Gastroesophageal sphincter (tissue), 4 donors: ENCODE data around the gene VSIG8. TPM values are rescaled to one million over a fixed set of nuclear protein-coding genes. Genes with fewer than 3 reads are reported as not detected.

Source experiments
- ATAC-seq: fragments of 150-250 bp; one replicate; pipeline ENCODE4 v1.9.1; 2016; ENCODE audit warnings: mild to moderate bottlenecking, moderate library complexity
- H3K27ac ChIP-seq, 4 donors: fragments of 200-600 bp; sonication (generic) in 3 of 4; 1 replicate in 3 of 4; 2 replicates in 1 of 4; pipeline ENCODE4 v1.5.1; 2016 to 2019
- H3K27me3 ChIP-seq: fragments of 200-600 bp; sonication (generic); one replicate; pipeline ENCODE4 v1.5.1; 2019
- H3K36me3 ChIP-seq, 2 donors: fragments of 200-600 bp; sonication (generic); one replicate each; pipeline ENCODE4 v1.5.1; 2019; ENCODE audit warnings: control low read depth in 1 of 2
- H3K4me1 ChIP-seq, 3 donors: fragments of 200-600 bp; sonication (generic); 1 replicate in 2 of 3; 2 replicates in 1 of 3; pipeline ENCODE4 v1.5.1; 2016 to 2019; ENCODE audit warnings: control low read depth in 2 of 3
- H3K4me3 ChIP-seq, 2 donors: fragments of 200-600 bp; sonication (generic); one replicate each; pipeline ENCODE4 v1.5.1; 2019; ENCODE audit warnings: mild to moderate bottlenecking in 1 of 2, moderate library complexity in 1 of 2
- H3K9me3 ChIP-seq, 3 donors: fragments of 200-600 bp; sonication (generic); one replicate each; pipeline ENCODE4 v1.5.1; 2017 to 2019; ENCODE audit warnings: control low read depth in 2 of 3
- EP300 ChIP-seq: sonication (generic); formaldehyde crosslinking; IDR thresholded peaks from one replicate; pipeline ENCODE4 v1.6.1; 2017; ENCODE audit warnings: antibody characterized with exemption, mild to moderate bottlenecking
- POLR2A ChIP-seq, 2 donors: fragments of 450-650 bp; IDR thresholded peaks; one replicate each; pipeline ENCODE4 v1.6.1; 2017; ENCODE audit warnings: antibody characterized with exemption in 2 of 2, mild to moderate bottlenecking in 2 of 2, moderate library complexity in 1 of 2
- POLR2AphosphoS5 ChIP-seq: sonication (generic); formaldehyde crosslinking; IDR thresholded peaks from one replicate; pipeline ENCODE4 v1.6.1; 2017; ENCODE audit warnings: antibody characterized with exemption
- WGBS, 2 donors: methylation state at CpG; one replicate each; pipeline ENCODE4 v1.1.5; 2018; ENCODE audit warnings: low coverage in 1 of 2; 5-methylcytosine and 5-hydroxymethylcytosine counted together
- total RNA-seq, 4 donors: library from RNA; depleted of rRNA; stranded (reverse); fragments of >200 nt; gene quantifications; one replicate each; pipeline ENCODE4 v1.1.0, GENCODE V29; 2016
- TF ChIP-seq, protein P1 (sequence below), 4 experiments: fragments of 200-600 bp in 2 of 4; fragments of 450-650 bp in 2 of 4; sonication (generic) in 1 of 4; IDR thresholded peaks; one replicate each; pipeline ENCODE4 v1.5.1; 2017 to 2019; ENCODE audit warnings: antibody characterized with exemption in 4 of 4, mild to moderate bottlenecking in 2 of 4, moderate library complexity in 2 of 4

The VSIG8 gene
- total RNA-seq, 4 donors from 2014 or later = not detected

DNA sequence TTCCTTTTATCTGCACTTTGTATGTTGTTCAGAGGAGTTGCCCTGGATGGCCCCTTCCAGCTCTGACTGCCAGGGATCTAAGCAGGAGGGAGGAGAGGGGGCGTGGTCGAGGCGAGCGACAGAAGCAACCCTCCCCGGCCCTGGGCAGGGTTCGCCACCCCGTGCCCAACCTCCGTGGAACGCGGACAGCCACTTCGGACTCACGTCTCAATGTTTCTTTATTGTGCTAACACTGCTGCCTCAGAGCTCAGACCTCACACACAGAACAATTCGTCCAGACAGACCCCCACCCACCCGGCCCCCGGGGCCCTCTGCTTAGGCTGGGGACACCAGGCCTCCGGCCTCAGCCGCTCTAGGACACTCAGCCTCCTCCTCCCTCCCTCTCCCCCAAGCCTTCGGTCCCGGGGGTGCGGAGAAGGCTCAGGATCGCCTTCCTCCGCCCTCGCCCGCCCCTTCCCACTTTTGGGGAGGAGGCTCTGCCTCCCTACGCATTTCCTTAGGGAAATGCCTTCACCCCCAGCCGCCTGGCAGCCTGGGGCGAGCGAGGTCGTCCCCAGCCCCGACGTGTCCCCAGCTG, 8.3 kb downstream of the VSIG8 start:
- peaks cover 0 to 26% (median 4%) of the 10 kb centered on the region in 3 donors for H3K4me1 ChIP-seq
- TF ChIP-seq POLR2A (IDR thresholded peaks at IDR 0.05) = no peak
- TF ChIP-seq POLR2AphosphoS5 = peak; percentile 52
- no peaks in the 10 kb centered on the region for H3K27me3 ChIP-seq
- peak; percentile 71 for ATAC-seq
- H3K4me3 ChIP-seq = peak overlapping the region; percentile 79 to 100
- no peaks in the 10 kb centered on the region for H3K9me3 ChIP-seq
- H3K27ac ChIP-seq = peak overlapping the region; percentile 96 to 100 (median 96)
- H3K36me3 ChIP-seq = no peaks in the 10 kb centered on the region
- 0% methylated on average over 5 to 6 of the region's 31 CpGs for WGBS, 2 donors

DNA sequence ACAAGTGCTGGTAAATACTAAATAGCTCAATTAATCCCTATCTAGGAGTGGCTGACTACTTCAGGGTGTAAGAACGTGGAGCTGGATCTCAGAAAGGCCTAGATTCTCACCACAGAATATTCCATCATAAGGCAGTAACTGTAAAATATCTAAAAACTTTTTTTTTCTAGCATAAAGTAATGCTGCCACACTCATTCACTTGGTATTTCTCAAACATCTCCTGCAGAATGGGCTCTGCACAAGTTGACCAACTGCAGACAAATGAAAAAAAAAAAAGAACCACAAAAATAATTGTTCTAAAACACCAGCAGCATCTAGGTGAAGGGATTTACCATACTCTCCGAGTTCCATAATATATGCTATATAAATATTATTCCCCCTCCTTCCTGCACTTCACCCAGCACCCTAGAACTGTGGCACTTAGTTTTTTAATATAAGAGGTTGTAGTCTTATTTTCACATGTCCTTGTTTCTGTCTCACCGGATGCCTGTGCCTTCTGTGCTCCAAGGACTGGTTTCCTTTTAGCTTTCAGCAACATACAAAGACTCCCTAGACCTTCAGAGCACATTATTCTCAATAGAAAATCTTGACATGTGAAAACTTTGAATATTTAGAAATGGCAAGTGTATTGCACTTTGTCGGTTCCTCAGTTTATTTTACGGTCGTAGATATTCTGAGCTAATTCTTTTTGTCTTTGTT, 8.9 kb downstream of the VSIG8 start:
- H3K4me3 ChIP-seq = peak overlapping the region; percentile 79 to 100
- no peak for ATAC-seq
- H3K27me3 ChIP-seq = no peaks in the 10 kb centered on the region
- peaks cover 0 to 26% (median 4%) of the 10 kb centered on the region in 3 donors for H3K4me1 ChIP-seq
- H3K9me3 ChIP-seq = no peaks in the 10 kb centered on the region
- no peaks in the 10 kb centered on the region for H3K36me3 ChIP-seq
- H3K27ac ChIP-seq = peak overlapping the region; percentile 96 to 100 (median 96)
- no peak for TF ChIP-seq POLR2A (IDR thresholded peaks at IDR 0.05)
- TF ChIP-seq, protein P1, sequence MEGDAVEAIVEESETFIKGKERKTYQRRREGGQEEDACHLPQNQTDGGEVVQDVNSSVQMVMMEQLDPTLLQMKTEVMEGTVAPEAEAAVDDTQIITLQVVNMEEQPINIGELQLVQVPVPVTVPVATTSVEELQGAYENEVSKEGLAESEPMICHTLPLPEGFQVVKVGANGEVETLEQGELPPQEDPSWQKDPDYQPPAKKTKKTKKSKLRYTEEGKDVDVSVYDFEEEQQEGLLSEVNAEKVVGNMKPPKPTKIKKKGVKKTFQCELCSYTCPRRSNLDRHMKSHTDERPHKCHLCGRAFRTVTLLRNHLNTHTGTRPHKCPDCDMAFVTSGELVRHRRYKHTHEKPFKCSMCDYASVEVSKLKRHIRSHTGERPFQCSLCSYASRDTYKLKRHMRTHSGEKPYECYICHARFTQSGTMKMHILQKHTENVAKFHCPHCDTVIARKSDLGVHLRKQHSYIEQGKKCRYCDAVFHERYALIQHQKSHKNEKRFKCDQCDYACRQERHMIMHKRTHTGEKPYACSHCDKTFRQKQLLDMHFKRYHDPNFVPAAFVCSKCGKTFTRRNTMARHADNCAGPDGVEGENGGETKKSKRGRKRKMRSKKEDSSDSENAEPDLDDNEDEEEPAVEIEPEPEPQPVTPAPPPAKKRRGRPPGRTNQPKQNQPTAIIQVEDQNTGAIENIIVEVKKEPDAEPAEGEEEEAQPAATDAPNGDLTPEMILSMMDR (IDR thresholded peaks at IDR 0.05) = no peak
- no peak for TF ChIP-seq POLR2AphosphoS5
- no peak for TF ChIP-seq EP300
- WGBS, 2 donors = 16 to 17% methylated on average over 6 of the region's 6 CpGs

DNA sequence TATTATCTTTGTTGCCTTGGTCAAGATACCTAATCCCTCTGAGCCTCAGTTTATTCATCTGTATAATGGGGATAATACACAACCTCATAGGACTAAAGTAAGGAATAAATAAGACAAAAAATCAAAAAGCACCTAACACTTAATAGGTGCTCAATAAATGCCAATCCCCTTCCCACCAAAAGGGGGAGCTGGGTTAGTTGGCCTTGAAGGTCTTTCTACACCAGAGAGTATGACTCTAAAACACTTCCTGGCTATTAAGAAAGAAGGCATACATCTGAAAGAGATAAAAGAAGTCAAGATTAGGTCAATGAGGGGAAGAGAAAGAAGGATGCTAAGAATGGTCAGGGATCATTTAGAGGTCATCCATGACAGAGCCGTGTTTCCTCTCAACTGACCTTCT, 11.1 kb downstream of the VSIG8 start:
- H3K4me1 ChIP-seq = peaks cover 0 to 26% (median 4%) of the 10 kb centered on the region in 3 donors
- no peak overlapping the region for H3K27ac ChIP-seq
- no peak for ATAC-seq
- no peaks in the 10 kb centered on the region for H3K27me3 ChIP-seq
- H3K4me3 ChIP-seq = no peak overlapping the region
- TF ChIP-seq, protein P1 (IDR thresholded peaks at IDR 0.05) = no peak
- TF ChIP-seq POLR2A (IDR thresholded peaks at IDR 0.05) = no peak
- no peak for TF ChIP-seq EP300
- TF ChIP-seq POLR2AphosphoS5 = no peak
- H3K9me3 ChIP-seq = no peaks in the 10 kb centered on the region
- 46 to 88% methylated on average over 1 of the region's 1 CpG for WGBS, 2 donors
- H3K36me3 ChIP-seq = no peaks in the 10 kb centered on the region

DNA sequence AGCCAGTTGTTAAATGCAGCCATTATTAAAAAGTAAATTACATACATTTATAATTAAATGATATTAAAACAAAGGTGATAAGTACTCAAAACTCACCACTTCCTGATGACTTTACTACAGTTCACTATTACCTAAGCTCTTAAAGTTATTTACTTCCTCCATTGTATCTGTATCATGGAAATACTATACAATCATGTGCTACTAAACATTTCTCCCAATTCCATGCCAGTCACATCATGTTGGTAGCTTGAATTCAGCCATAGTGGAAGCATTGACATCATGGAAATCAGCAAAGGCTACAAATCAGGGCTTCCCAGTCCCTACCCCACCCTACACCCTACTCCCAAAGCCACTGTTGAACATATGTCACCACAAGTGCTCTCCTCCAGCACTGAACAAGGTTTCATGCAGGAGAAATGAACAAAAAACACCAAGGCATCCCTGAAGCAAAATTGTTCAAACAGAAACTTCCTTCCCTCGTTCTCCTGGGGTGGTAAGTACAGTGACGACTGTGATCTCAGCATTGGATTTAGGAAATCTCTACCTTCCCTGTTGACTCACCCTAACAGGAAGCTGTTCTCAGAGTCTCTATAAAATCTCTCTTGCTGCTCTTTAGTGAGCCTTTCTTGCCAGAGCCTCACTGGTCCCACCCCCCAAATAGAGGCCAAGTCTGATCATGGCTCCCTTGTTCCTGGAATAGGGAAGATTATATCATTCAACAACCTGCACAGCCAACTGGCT, 12.7 kb downstream of the VSIG8 start:
- H3K4me1 ChIP-seq = peaks cover 0 to 12% (median 0%) of the 10 kb centered on the region in 3 donors
- TF ChIP-seq EP300 = no peak
- TF ChIP-seq, protein P1 (IDR thresholded peaks at IDR 0.05) = no peak
- no peak for TF ChIP-seq POLR2AphosphoS5
- no peak for TF ChIP-seq POLR2A (IDR thresholded peaks at IDR 0.05)
- ATAC-seq = no peak
- no peaks in the 10 kb centered on the region for H3K9me3 ChIP-seq
- H3K36me3 ChIP-seq = no peaks in the 10 kb centered on the region
- no peaks in the 10 kb centered on the region for H3K27me3 ChIP-seq
- 52 to 94% methylated on average over 2 of the region's 2 CpGs for WGBS, 2 donors
- H3K4me3 ChIP-seq = no peak overlapping the region
- H3K27ac ChIP-seq = no peak overlapping the region

DNA sequence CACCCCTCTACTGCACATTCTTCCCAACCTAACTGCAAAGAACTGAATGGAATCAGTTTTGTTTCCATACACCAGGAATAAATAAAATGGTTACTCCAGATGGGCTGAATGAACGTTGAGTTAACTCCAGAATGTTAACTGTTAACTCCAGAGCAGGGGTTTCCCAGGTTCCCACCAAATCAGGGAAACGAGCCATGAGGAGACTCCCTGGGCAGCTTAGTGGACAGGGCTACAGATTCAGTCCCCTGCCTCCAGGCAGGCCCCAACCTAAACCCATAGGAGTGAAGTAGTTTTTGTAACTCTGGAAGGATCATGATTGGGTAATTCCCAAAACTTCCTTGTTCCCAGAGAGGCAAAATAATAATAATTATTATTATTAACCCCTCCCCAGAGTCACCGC, 14.1 kb downstream of the VSIG8 start:
- TF ChIP-seq POLR2A (IDR thresholded peaks at IDR 0.05) (no peak), POLR2AphosphoS5 (no peak), EP300 (no peak)
- TF ChIP-seq, protein P1 (IDR thresholded peaks at IDR 0.05) = no peak
- 60 to 81% methylated on average over 2 to 3 of the region's 3 CpGs for WGBS, 2 donors
- H3K4me3 ChIP-seq = no peak overlapping the region
- H3K36me3 ChIP-seq = no peaks in the 10 kb centered on the region
- ATAC-seq = no peak
- H3K27ac ChIP-seq = no peak overlapping the region
- no peaks in the 10 kb centered on the region for H3K27me3 ChIP-seq
- peaks cover 0 to 5% (median 0%) of the 10 kb centered on the region in 3 donors for H3K4me1 ChIP-seq
- no peaks in the 10 kb centered on the region for H3K9me3 ChIP-seq
